ENCODE data around the gene DNAJB1. TPM values are rescaled to one million over a fixed set of nuclear protein-coding genes. Genes with fewer than 3 reads are reported as not detected.

DNAJB1 gene
- total RNA-seq, 1 experiment from 2014 or later: 79.5 TPM

DNA sequence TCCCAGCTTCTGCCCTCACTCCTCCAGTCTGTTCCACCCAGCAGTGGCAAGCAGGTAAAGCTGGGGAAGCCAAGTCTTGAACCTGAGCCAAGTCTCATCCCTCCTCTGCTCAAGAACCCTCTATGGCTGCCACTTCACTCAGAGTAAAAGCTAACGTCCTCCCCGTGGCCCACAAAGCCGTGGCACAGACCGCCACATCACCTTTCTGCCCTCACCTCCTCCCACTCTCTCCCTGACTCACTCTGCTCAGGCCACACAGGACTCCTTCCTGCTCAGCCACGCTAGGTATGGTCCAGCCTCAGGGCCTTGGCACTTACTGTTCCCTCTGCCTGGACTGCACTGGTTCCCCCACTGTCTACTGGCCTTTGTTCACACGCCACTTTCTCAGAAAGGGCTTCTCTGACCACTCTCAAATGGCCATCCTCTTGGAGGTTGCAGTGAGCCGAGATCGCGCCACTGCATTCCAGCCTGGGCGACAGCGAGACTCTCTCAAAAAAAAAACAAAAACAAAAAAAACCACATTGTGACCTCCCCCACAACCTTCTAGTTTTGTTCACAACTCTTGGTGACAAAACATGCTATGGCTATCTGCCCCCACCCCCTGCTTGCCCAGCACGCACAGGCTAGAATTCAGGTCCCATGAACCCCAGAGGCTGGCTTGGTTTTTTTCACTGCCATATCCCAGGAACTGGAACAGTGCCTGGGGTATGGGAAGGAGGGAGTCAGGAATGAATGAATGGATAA is 37.9 kb upstream of the DNAJB1 start:
- Mint-ChIP-seq H3K9me3 (ENCODE audit: unreplicated experiment) (no peaks in the 10 kb centered on the region), H3K27me3 (ENCODE audit: insufficient read depth, unreplicated experiment) (no peaks in the 10 kb centered on the region), H3K4me3 (ENCODE audit: unreplicated experiment) (no peak overlapping the region), H3K36me3 (ENCODE audit: insufficient read depth, unreplicated experiment) (peaks cover 26% of the 10 kb centered on the region), H3K4me1 (ENCODE audit: low read depth, unreplicated experiment) (peaks cover 11% of the 10 kb centered on the region), H3K27ac (ENCODE audit: unreplicated experiment) (peak overlapping the region; percentile 28)
- DNase-seq: no peak
- H3K36me3 ChIP-seq (ENCODE audit: control insufficient read depth, insufficient read depth, low read length): peaks cover 1% of the 10 kb centered on the region; the same call in 1 of the 2 replicates
- peaks cover 5% of the 10 kb centered on the region for H3K4me1 ChIP-seq
- CTCF ChIA-PET: interaction anchor here (1.2 kb wide), 1 partner anchor 18 kb away, joined by 6 read pairs; no protein-coding TSS in a partner anchor
- POLR2A ChIA-PET: interaction anchor here (0.6 kb wide), 1 partner anchor 544 kb away, joined by 3 read pairs; no protein-coding TSS in a partner anchor
- H3K27me3 ChIP-seq (replicated peaks; ENCODE audit: control insufficient read depth, insufficient read depth, low read length): no peaks in the 10 kb centered on the region
- intact Hi-C loops (cut with micrococcal nuclease; ENCODE audit: unreplicated experiment): no loop called here
- H3K4me3 ChIP-seq (ENCODE audit: low read depth, low read length): no peak overlapping the region
- no peaks in the 10 kb centered on the region for H3K9me3 ChIP-seq
- no peak for TF ChIP-seq CTCF (IDR thresholded peaks at IDR 0.05; ENCODE audit: insufficient read depth in 1 of 2, low read depth in 1 of 2, low read length in 1 of 2, severe bottlenecking in 1 of 2, unreplicated experiment in 1 of 2)
- no TSS peak for BruUV-seq (replicated peaks)

- Histone ChIP-seq H3K4me1 (peaks cover 14% of the 10 kb centered on the region), H3K36me3 (ENCODE audit: control insufficient read depth, insufficient read depth, low read length) (peaks cover 1% of the 10 kb centered on the region; the same call in 1 of the 2 replicates), H3K27me3 (replicated peaks; ENCODE audit: control insufficient read depth, insufficient read depth, low read length) (no peaks in the 10 kb centered on the region), H3K9me3 (no peaks in the 10 kb centered on the region), H3K4me3 (ENCODE audit: low read depth, low read length) (no peak overlapping the region)
- no peak for TF ChIP-seq CTCF (IDR thresholded peaks at IDR 0.05; ENCODE audit: insufficient read depth in 1 of 2, low read depth in 1 of 2, low read length in 1 of 2, severe bottlenecking in 1 of 2, unreplicated experiment in 1 of 2)
- POLR2A ChIA-PET: no interaction called here
- peaks cover 13% of the 10 kb centered on the region for H3K4me1 Mint-ChIP-seq (ENCODE audit: low read depth, unreplicated experiment)
- H3K27me3 Mint-ChIP-seq (ENCODE audit: insufficient read depth, unreplicated experiment): no peaks in the 10 kb centered on the region
- DNase-seq: no peak
- no TSS peak for BruUV-seq (replicated peaks)
- CTCF ChIA-PET: no interaction called here
- H3K9me3 Mint-ChIP-seq (ENCODE audit: unreplicated experiment): no peaks in the 10 kb centered on the region
- intact Hi-C loops (cut with micrococcal nuclease; ENCODE audit: unreplicated experiment): no loop called here
- peaks cover 34% of the 10 kb centered on the region for H3K36me3 Mint-ChIP-seq (ENCODE audit: insufficient read depth, unreplicated experiment)
- H3K4me3 Mint-ChIP-seq (ENCODE audit: unreplicated experiment): no peak overlapping the region
- H3K27ac Mint-ChIP-seq (ENCODE audit: unreplicated experiment): no peak overlapping the region
These were observed 36.2 kb upstream of the DNAJB1 start for GRCh38 chr19:14554382-14554812.

DNA sequence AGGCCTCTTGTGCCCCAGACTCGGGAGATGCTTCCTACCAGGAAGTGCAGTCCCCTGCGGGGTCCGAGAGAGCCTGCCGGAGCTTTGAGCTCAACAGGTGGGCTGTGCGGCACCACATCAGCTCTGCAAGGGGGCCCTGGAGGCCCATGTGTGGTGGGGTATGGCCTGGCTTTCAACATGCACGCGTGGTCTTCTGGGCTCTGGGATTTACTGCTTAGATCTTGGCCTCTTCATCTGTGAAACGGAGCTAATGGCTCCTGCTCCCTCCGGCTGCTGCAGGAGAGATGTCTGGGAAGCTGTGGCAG is 35.7 kb upstream of the DNAJB1 start:
- no peak for DNase-seq
- peaks cover 13% of the 10 kb centered on the region for H3K4me1 Mint-ChIP-seq (ENCODE audit: low read depth, unreplicated experiment)
- no peak overlapping the region for H3K4me3 ChIP-seq (ENCODE audit: low read depth, low read length)
- H3K9me3 ChIP-seq: no peaks in the 10 kb centered on the region
- H3K36me3 ChIP-seq (ENCODE audit: control insufficient read depth, insufficient read depth, low read length): peaks cover 1% of the 10 kb centered on the region; the same call in 1 of the 2 replicates
- H3K27ac Mint-ChIP-seq (ENCODE audit: unreplicated experiment): no peak overlapping the region
- intact Hi-C loops (cut with micrococcal nuclease; ENCODE audit: unreplicated experiment): no loop called here
- CTCF ChIA-PET: no interaction called here
- no peaks in the 10 kb centered on the region for H3K9me3 Mint-ChIP-seq (ENCODE audit: unreplicated experiment)
- no peak overlapping the region for H3K4me3 Mint-ChIP-seq (ENCODE audit: unreplicated experiment)
- peaks cover 38% of the 10 kb centered on the region for H3K36me3 Mint-ChIP-seq (ENCODE audit: insufficient read depth, unreplicated experiment)
- H3K27me3 Mint-ChIP-seq (ENCODE audit: insufficient read depth, unreplicated experiment): no peaks in the 10 kb centered on the region
- no peaks in the 10 kb centered on the region for H3K27me3 ChIP-seq (replicated peaks; ENCODE audit: control insufficient read depth, insufficient read depth, low read length)
- H3K4me1 ChIP-seq: peaks cover 14% of the 10 kb centered on the region
- no peak for TF ChIP-seq CTCF (IDR thresholded peaks at IDR 0.05; ENCODE audit: insufficient read depth in 1 of 2, low read depth in 1 of 2, low read length in 1 of 2, severe bottlenecking in 1 of 2, unreplicated experiment in 1 of 2)
- no TSS peak for BruUV-seq (replicated peaks)
- POLR2A ChIA-PET: no interaction called here
